Activated T-cell treated with anti-CD3 and anti-CD28 coated beads, Interleukin-2, amount 50 U/mL, for 24 hours (primary cell): ENCODE data around the gene SERPINB6.
"Not testable (repeated sequence)": the region's sequence is repeated elsewhere in the genome, so short reads cannot be mapped to it uniquely, and the experiment has no call there.

ENCODE experiments used
- DNase-seq: peaks from one replicate; pipeline ENCODE4 v3.0.0-alpha.2; 2020
- H3K27ac Mint-ChIP-seq: 2 replicates; pipeline ENCODE4 v1.8.0; 2020; ENCODE audit warnings: mild to moderate bottlenecking, mixed read lengths
- H3K27me3 Mint-ChIP-seq: 2 replicates; pipeline ENCODE4 v1.8.0; 2020; ENCODE audit warnings: mixed read lengths
- H3K36me3 Mint-ChIP-seq: 2 replicates; pipeline ENCODE4 v1.8.0; 2020; ENCODE audit warnings: low read depth, mixed read lengths
- H3K4me1 Mint-ChIP-seq: 2 replicates; pipeline ENCODE4 v1.8.0; 2020; ENCODE audit warnings: low read depth, mixed read lengths
- H3K4me3 Mint-ChIP-seq: 2 replicates; pipeline ENCODE4 v1.8.0; 2020; ENCODE audit warnings: mild to moderate bottlenecking, moderate library complexity, mixed read lengths
- H3K9me3 Mint-ChIP-seq: 2 replicates; pipeline ENCODE4 v1.8.0; 2020; ENCODE audit warnings: mixed read lengths

SERPINB6 gene

GRCh38 chr6:2971420-2972218 lies at the start of gene SERPINB6:
TSS of gene SERPINB6 (minus strand) at chr6:2971567. CDS start at chr6:2959332, 12,235 bp downstream.
- peak; percentile 73 for DNase-seq
- peaks cover 29% of the 10 kb centered on the region for H3K27me3 Mint-ChIP-seq
- H3K4me1 Mint-ChIP-seq = peaks cover 49% of the 10 kb centered on the region
- H3K27ac Mint-ChIP-seq = peak within 1 kb of the TSS; percentile 89
- H3K9me3 Mint-ChIP-seq = peaks cover 2% of the 10 kb centered on the region
- H3K36me3 Mint-ChIP-seq = peaks cover 3% of the 10 kb centered on the region
- H3K4me3 Mint-ChIP-seq = peak within 1 kb of the TSS; percentile 84

- Mint-ChIP-seq H3K4me3 (no peak overlapping the region), H3K36me3 (peaks cover 75% of the 10 kb centered on the region), H3K4me1 (peaks cover 48% of the 10 kb centered on the region), H3K27me3 (no peaks in the 10 kb centered on the region), H3K27ac (no peak overlapping the region), H3K9me3 (no peaks in the 10 kb centered on the region)
- DNase-seq = no peak
Measured at GRCh38 chr6:3019749-3020320, 48.5 kb upstream of the SERPINB6 start.

- Mint-ChIP-seq H3K36me3 (peaks cover 82% of the 10 kb centered on the region), H3K4me3 (no peak overlapping the region), H3K27ac (no peak overlapping the region), H3K9me3 (no peaks in the 10 kb centered on the region), H3K4me1 (peaks cover 41% of the 10 kb centered on the region), H3K27me3 (no peaks in the 10 kb centered on the region)
- DNase-seq = no peak
Measured at GRCh38 chr6:3019065-3019464, 47.7 kb upstream of the SERPINB6 start.

- Mint-ChIP-seq H3K36me3 (peaks cover 85% of the 10 kb centered on the region), H3K4me1 (peaks cover 30% of the 10 kb centered on the region), H3K27ac (peak overlapping the region; percentile 26), H3K9me3 (peaks cover 4% of the 10 kb centered on the region), H3K27me3 (no peaks in the 10 kb centered on the region), H3K4me3 (no peak overlapping the region)
- DNase-seq = no peak
Measured at GRCh38 chr6:3017304-3017703, 45.9 kb upstream of the SERPINB6 start.

GRCh38 chr6:3016473-3017280 lies 45.3 kb upstream of the SERPINB6 start:
- H3K36me3 Mint-ChIP-seq = peaks cover 85% of the 10 kb centered on the region
- no peak for DNase-seq

GRCh38 chr6:3015144-3015543 lies 43.8 kb upstream of the SERPINB6 start:
- DNase-seq = no peak
- no peak overlapping the region for H3K4me3 Mint-ChIP-seq
- peaks cover 16% of the 10 kb centered on the region for H3K4me1 Mint-ChIP-seq
- H3K27me3 Mint-ChIP-seq = no peaks in the 10 kb centered on the region
- peaks cover 24% of the 10 kb centered on the region for H3K9me3 Mint-ChIP-seq
- no peak overlapping the region for H3K27ac Mint-ChIP-seq
- peaks cover 87% of the 10 kb centered on the region for H3K36me3 Mint-ChIP-seq

More at GRCh38 chr6:3016473-3017280, 45.3 kb upstream of the SERPINB6 start:
- Mint-ChIP-seq H3K27me3 (no peaks in the 10 kb centered on the region), H3K4me1 (peaks cover 27% of the 10 kb centered on the region), H3K27ac (peak overlapping the region; percentile 20), H3K4me3 (no peak overlapping the region), H3K9me3 (peaks cover 10% of the 10 kb centered on the region)

- Mint-ChIP-seq H3K27me3 (no peaks in the 10 kb centered on the region), H3K27ac (no peak overlapping the region), H3K9me3 (peaks cover 24% of the 10 kb centered on the region), H3K4me1 (peaks cover 12% of the 10 kb centered on the region), H3K4me3 (no peak overlapping the region), H3K36me3 (peaks cover 87% of the 10 kb centered on the region)
- no peak for DNase-seq
Measured at GRCh38 chr6:3014675-3015066, 43.3 kb upstream of the SERPINB6 start.

GRCh38 chr6:3013901-3014674 lies 42.7 kb upstream of the SERPINB6 start:
- Mint-ChIP-seq H3K27ac (no peak overlapping the region), H3K4me1 (peaks cover 7% of the 10 kb centered on the region), H3K4me3 (no peak overlapping the region), H3K27me3 (no peaks in the 10 kb centered on the region), H3K9me3 (peaks cover 24% of the 10 kb centered on the region), H3K36me3 (peaks cover 88% of the 10 kb centered on the region)
- DNase-seq = no peak

- Mint-ChIP-seq H3K27ac (no peak overlapping the region), H3K36me3 (peaks cover 93% of the 10 kb centered on the region)
- no peak for DNase-seq
Measured at GRCh38 chr6:3013486-3013885, 42.1 kb upstream of the SERPINB6 start.

GRCh38 chr6:3011592-3011991 lies 40.2 kb upstream of the SERPINB6 start:
- Mint-ChIP-seq H3K27ac (no peak overlapping the region), H3K27me3 (no peaks in the 10 kb centered on the region), H3K9me3 (peaks cover 24% of the 10 kb centered on the region), H3K4me3 (no peak overlapping the region), H3K4me1 (peaks cover 4% of the 10 kb centered on the region), H3K36me3 (peaks cover 90% of the 10 kb centered on the region)
- no peak for DNase-seq

More at GRCh38 chr6:3013486-3013885, 42.1 kb upstream of the SERPINB6 start:
- Mint-ChIP-seq H3K27me3 (no peaks in the 10 kb centered on the region), H3K4me1 (peaks cover 6% of the 10 kb centered on the region), H3K4me3 (no peak overlapping the region), H3K9me3 (peaks cover 24% of the 10 kb centered on the region)

- Mint-ChIP-seq H3K36me3 (peaks cover 93% of the 10 kb centered on the region), H3K4me3 (no peak overlapping the region), H3K27ac (no peak overlapping the region), H3K4me1 (peaks cover 4% of the 10 kb centered on the region), H3K27me3 (no peaks in the 10 kb centered on the region), H3K9me3 (peaks cover 24% of the 10 kb centered on the region)
- no peak for DNase-seq
Measured at GRCh38 chr6:3011158-3011557, 39.8 kb upstream of the SERPINB6 start.

- H3K27me3 Mint-ChIP-seq = no peaks in the 10 kb centered on the region
- peaks cover 94% of the 10 kb centered on the region for H3K36me3 Mint-ChIP-seq
- H3K9me3 Mint-ChIP-seq = peaks cover 24% of the 10 kb centered on the region
- no peak overlapping the region for H3K27ac Mint-ChIP-seq
- H3K4me3 Mint-ChIP-seq = no peak overlapping the region
- no peak for DNase-seq
- peaks cover 7% of the 10 kb centered on the region for H3K4me1 Mint-ChIP-seq
Measured at GRCh38 chr6:3009930-3010329, 38.6 kb upstream of the SERPINB6 start.

- Mint-ChIP-seq H3K9me3 (peaks cover 24% of the 10 kb centered on the region), H3K36me3 (peaks cover 89% of the 10 kb centered on the region)
- H3K27me3 Mint-ChIP-seq, H3K4me1 Mint-ChIP-seq, DNase-seq, H3K27ac Mint-ChIP-seq, H3K4me3 Mint-ChIP-seq: not testable (repeated sequence)
Measured at GRCh38 chr6:3008712-3009265, 37.4 kb upstream of the SERPINB6 start.

GRCh38 chr6:3007571-3007970 lies 36.2 kb upstream of the SERPINB6 start:
- Mint-ChIP-seq H3K27me3 (no peaks in the 10 kb centered on the region), H3K36me3 (peaks cover 84% of the 10 kb centered on the region), H3K9me3 (peaks cover 22% of the 10 kb centered on the region), H3K4me3 (no peak overlapping the region), H3K4me1 (peaks cover 9% of the 10 kb centered on the region), H3K27ac (no peak overlapping the region)
- no peak for DNase-seq
